SU-DHL-6 (cell line): ENCODE measurements around the gene ETV6.

Experiments
- H2AFZ ChIP-seq: fragments of 200-600 bp; sonication (generic); 2 replicates; pipeline ENCODE4 v1.6.1; 2014; ENCODE audit warnings: low read depth, mild to moderate bottlenecking, moderate library complexity, mixed read lengths, antibody characterized with exemption, low read length; ENCODE audit not compliant: severe bottlenecking
- H3F3A ChIP-seq: fragments of 200-600 bp; shearing (Covaris generic); 2 replicates; pipeline ENCODE4 v1.6.0; 2016; ENCODE audit warnings: antibody characterized with exemption, mild to moderate bottlenecking; ENCODE audit not compliant: insufficient read depth
- H3K27ac ChIP-seq: fragments of 200-600 bp; sonication (generic); 2 replicates; pipeline ENCODE4 v1.5.1; 2016; ENCODE audit warnings: low read depth, mild to moderate bottlenecking, low read length, moderate library complexity, mixed read lengths
- H3K27me3 ChIP-seq: fragments of 200-600 bp; sonication (generic), shearing (Covaris generic); 2 replicates; pipeline ENCODE4 v1.6.0; 2014; ENCODE audit warnings: mild to moderate bottlenecking, low read length
- H3K36me3 ChIP-seq: fragments of 200-600 bp; sonication (generic); 2 replicates; pipeline ENCODE4 v1.6.1; 2014; ENCODE audit warnings: mild to moderate bottlenecking, low read length, mixed read lengths
- H3K4me2 ChIP-seq: fragments of 300-600, 200-600 bp; shearing (Covaris generic), sonication (generic); 2 replicates; pipeline ENCODE4 v1.6.0; 2014; ENCODE audit warnings: low read length, low read depth, mild to moderate bottlenecking; ENCODE audit not compliant: poor library complexity, severe bottlenecking
- H3K4me3 ChIP-seq: fragments of 200-600 bp; sonication (generic); 2 replicates; pipeline ENCODE4 v1.5.1; 2014; ENCODE audit warnings: antibody characterized with exemption, low read length, mild to moderate bottlenecking, mixed read lengths; ENCODE audit not compliant: insufficient read depth, poor library complexity, severe bottlenecking
- H3K79me2 ChIP-seq: fragments of 200-600 bp; sonication (generic); 2 replicates; pipeline ENCODE4 v1.6.1; 2014; ENCODE audit warnings: mild to moderate bottlenecking, low read length, moderate library complexity; ENCODE audit not compliant: insufficient read depth
- H3K9ac ChIP-seq: fragments of 200-600 bp; sonication (generic); 2 replicates; pipeline ENCODE4 v1.7.0; 2014; ENCODE audit warnings: mild to moderate bottlenecking, low read length
- H3K9me2 ChIP-seq: fragments of 200-600 bp; sonication (generic); replicated peaks from 2 replicates; pipeline ENCODE4 v1.6.1; 2014; ENCODE audit warnings: low read length; ENCODE audit not compliant: insufficient read depth
- H3K9me3 ChIP-seq: fragments of 200-600 bp; sonication (generic); 2 replicates; pipeline ENCODE4 v1.6.1; 2014; ENCODE audit warnings: low read length, mixed read lengths; ENCODE audit not compliant: insufficient read depth
- H4K20me1 ChIP-seq: fragments of 200-600 bp; sonication (generic); 2 replicates; pipeline ENCODE4 v1.6.1; 2014; ENCODE audit warnings: low read depth, mild to moderate bottlenecking, antibody characterized with exemption, low read length, moderate library complexity, mixed read lengths
- EZH2phosphoT487 ChIP-seq: fragments of 200-600 bp; sonication (generic), shearing (Covaris generic); conservative IDR thresholded peaks from 2 replicates; pipeline ENCODE4 v1.6.1; 2018; ENCODE audit warnings: mild to moderate bottlenecking, antibody characterized with exemption, low read length, moderate library complexity, mixed read lengths
- TF ChIP-seq, protein P1 (sequence below): fragments of 200-600 bp; sonication (generic); IDR thresholded peaks from one replicate; pipeline ENCODE4 v1.5.1; 2017; ENCODE audit warnings: antibody characterized with exemption, mild to moderate bottlenecking, low read length, moderate library complexity; ENCODE audit not compliant: insufficient read depth, poor library complexity, severe bottlenecking

ETV6 gene

DNA sequence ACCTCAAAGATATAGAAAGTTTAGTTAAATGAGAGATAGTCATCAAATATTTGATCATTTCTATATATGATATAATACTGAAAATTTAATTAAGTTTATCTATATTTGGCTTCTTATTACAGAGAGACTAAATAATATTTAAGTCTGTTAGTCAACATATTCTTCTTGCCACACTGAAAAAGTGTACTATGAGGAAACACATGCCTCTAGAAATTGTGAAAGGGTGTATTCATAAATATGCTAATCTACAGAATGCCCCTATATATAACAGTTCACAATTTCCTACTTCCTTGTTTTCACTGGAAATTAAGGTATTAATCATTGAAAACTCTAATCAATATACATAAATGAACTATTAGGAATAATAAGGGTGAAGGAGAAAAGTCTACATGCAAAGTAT is 31.4 kb upstream of the ETV6 start:
- no peaks in the 10 kb centered on the region for H3K9me3 ChIP-seq
- no peaks in the 10 kb centered on the region for H3K9me2 ChIP-seq
- H3K4me2 ChIP-seq = no peak overlapping the region
- no peak overlapping the region for H3K27ac ChIP-seq
- H3K36me3 ChIP-seq = no peaks in the 10 kb centered on the region
- no peaks in the 10 kb centered on the region for H3F3A ChIP-seq
- no peak overlapping the region for H3K4me3 ChIP-seq
- no peaks in the 10 kb centered on the region for H3K79me2 ChIP-seq
- no peaks in the 10 kb centered on the region for H3K27me3 ChIP-seq
- no peak overlapping the region for H3K9ac ChIP-seq
- H4K20me1 ChIP-seq = no peaks in the 10 kb centered on the region
- no peak overlapping the region for H2AFZ ChIP-seq
- no peak for TF ChIP-seq EZH2phosphoT487
- TF ChIP-seq, protein P1, sequence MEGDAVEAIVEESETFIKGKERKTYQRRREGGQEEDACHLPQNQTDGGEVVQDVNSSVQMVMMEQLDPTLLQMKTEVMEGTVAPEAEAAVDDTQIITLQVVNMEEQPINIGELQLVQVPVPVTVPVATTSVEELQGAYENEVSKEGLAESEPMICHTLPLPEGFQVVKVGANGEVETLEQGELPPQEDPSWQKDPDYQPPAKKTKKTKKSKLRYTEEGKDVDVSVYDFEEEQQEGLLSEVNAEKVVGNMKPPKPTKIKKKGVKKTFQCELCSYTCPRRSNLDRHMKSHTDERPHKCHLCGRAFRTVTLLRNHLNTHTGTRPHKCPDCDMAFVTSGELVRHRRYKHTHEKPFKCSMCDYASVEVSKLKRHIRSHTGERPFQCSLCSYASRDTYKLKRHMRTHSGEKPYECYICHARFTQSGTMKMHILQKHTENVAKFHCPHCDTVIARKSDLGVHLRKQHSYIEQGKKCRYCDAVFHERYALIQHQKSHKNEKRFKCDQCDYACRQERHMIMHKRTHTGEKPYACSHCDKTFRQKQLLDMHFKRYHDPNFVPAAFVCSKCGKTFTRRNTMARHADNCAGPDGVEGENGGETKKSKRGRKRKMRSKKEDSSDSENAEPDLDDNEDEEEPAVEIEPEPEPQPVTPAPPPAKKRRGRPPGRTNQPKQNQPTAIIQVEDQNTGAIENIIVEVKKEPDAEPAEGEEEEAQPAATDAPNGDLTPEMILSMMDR = no peak

DNA sequence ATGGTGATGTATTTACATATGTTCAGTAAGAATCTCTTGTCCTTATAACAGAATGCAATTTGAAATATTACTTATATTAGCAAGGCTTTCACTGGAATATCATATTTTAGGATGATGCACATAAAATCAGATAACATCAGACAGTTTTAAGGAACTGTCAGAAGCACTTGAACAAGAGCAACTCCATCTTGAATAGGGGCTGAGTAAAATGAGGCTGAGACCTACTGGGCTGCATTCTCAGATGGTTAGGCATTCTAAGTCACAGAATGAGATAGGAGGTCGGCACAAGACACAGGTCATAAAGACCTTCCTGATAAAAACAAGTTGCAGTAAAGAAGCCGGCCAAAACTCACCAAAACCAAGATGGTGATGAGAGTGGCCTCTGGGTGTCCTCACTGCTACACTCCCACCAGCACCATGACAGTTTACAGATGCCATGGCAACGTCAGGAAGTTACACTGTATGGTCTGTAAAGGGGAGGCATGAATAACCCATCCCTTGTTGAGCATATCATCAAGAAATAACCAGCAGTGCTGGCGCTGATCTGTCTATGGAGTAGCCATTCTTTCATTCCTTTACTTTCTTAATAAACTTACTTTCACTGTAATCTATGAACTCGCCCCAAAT is 27.6 kb upstream of the ETV6 start:
- H3K4me2 ChIP-seq = no peak overlapping the region
- no peak overlapping the region for H3K9ac ChIP-seq
- no peaks in the 10 kb centered on the region for H3K9me3 ChIP-seq
- no peaks in the 10 kb centered on the region for H3K79me2 ChIP-seq
- no peaks in the 10 kb centered on the region for H3F3A ChIP-seq
- H3K4me3 ChIP-seq = no peak overlapping the region
- no peaks in the 10 kb centered on the region for H3K27me3 ChIP-seq
- TF ChIP-seq EZH2phosphoT487 = no peak
- TF ChIP-seq, protein P1 = no peak
- H3K9me2 ChIP-seq = no peaks in the 10 kb centered on the region
- no peak overlapping the region for H3K27ac ChIP-seq
- no peaks in the 10 kb centered on the region for H3K36me3 ChIP-seq
- no peaks in the 10 kb centered on the region for H4K20me1 ChIP-seq
- H2AFZ ChIP-seq = no peak overlapping the region

DNA sequence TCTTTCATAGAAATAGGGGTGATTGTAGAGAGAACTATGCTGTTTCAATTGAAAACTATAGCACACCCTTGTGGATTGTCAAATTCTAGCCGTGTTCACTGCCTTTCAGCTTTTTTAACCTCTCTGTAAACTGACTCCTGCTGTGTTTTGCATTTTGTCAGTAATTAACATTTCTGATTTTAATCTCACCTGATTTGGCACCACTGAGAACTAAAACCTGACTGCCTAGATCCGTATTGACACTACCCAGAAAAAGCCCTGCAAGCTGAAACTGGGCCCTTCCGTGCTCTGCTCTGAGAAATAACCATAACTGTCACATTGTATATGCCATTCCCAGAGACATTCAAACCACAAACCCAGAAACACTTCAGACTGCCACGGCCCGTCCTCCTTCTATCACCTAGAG is 26.6 kb upstream of the ETV6 start:
- Histone ChIP-seq H2AFZ (no peak overlapping the region), H3K27me3 (no peaks in the 10 kb centered on the region), H3K36me3 (no peaks in the 10 kb centered on the region), H3K4me3 (no peak overlapping the region), H3K4me2 (no peak overlapping the region), H3K9me3 (no peaks in the 10 kb centered on the region), H3F3A (no peaks in the 10 kb centered on the region), H4K20me1 (no peaks in the 10 kb centered on the region), H3K27ac (no peak overlapping the region), H3K9me2 (no peaks in the 10 kb centered on the region), H3K9ac (no peak overlapping the region), H3K79me2 (no peaks in the 10 kb centered on the region)
- TF ChIP-seq, protein P1 = no peak
- no peak for TF ChIP-seq EZH2phosphoT487
